ACHN (cell line): ENCODE measurements around the gene CLEC2D.
A peak's percentile ranks its signal among the peaks of the same experiment; 100 is the strongest.
"Not testable (repeated sequence)": the region's sequence is repeated elsewhere in the genome, so short reads cannot be mapped to it uniquely, and the experiment has no call there.

ENCODE experiments used
- DNase-seq: peaks from one replicate; pipeline ENCODE4 v3.0.0-alpha.2; 2015
- in situ Hi-C: cut with HindIII; loops from 2 replicates; pipeline ENCODE4 v1.10.0; 2017; ENCODE audit warnings: low sequenced_read_pairs, low pct_ligation_motif_present, low pct_unique_long_range_greater_than_20kb

CLEC2D gene

DNA sequence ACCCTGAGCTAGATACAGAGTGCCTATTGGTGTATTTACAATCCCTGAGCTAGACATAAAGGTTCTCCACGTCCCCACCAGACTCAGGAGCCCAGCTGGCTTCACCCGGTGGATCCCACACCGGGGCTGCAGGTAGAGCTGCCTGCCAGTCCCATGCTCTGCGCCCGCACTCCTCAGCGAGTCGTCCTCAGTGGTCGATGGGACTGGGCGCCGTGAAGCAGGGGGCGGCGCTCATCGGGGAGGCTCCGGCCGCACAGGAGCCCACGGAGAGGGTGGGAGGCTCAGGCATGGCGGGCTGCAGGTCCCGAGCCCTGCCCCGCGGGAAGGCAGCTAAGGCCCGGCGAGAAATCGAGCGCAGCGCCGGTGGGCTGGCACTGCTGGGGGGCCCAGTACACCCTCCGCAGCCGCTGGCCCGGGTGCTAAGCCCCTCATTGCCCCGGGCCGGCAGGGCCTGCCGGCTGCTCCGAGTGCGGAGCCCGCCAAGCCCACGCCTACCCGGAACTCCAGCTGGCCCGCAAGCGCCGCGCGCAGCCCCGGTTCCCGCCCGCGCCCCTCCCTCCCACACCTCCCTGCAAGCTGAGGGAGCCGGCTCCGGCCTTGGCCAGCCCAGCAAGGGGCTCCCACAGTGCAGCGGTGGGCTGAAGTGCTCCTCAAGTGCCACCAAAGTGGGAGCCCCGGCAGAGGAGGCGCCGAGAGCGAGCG lies 70.0 kb downstream of the CLEC2D start:
- in situ Hi-C loops, result not testable (repeated sequence)
- DNase-seq, result peak; percentile 29

DNA sequence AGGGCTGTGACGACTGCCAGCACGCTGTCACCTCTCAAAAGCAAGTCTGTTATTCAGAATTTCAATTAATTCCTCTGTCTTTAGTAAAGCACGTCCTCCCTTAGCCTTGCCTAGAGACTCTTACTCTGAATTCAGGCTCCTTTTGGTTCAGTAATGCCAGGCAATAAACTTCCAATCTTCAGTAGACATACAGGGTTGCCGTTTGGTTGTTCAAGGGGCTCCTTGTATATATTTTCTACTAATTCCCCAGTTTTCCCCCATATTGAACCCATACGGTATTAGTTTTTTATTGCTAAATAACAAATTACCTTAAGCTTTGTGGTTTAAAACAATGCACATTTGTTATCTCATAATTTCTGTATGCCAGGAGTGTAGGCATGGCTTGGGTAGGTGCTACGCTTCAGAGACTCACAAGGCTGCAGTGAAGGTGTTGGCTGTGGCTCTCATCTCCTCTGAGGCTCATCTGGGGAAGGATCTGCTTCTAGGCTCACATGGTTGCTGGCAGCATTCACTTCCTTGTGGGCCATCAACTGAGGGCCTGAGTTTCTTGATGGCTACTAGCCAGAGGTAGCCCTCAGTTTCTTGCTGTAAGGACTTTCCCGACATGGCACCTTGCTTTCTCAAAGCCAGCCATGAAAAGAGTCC lies 70.7 kb downstream of the CLEC2D start:
- in situ Hi-C loops, result no loop called here

DNA sequence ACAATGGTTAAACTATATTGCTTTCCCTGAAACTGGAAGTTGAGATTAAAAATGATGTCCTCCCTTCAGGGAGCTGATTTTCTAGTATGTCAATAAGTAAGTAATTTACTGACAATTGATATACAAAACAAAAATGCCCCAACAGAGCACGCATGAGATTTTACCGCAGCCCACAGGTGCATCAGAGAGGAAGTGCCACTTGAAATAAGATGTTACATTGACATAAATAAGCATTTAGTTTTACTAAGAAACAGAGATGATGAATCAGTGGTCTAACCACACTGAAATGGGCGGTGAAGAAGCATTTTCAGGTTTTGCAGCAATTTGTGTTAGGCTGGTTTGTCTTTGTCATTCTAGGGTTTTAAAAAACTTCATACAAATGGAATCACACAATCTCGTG lies 72.2 kb downstream of the CLEC2D start:
- no peak for DNase-seq
- in situ Hi-C loops, result no loop called here

More for the DNA sequence above, 70.7 kb downstream of the CLEC2D start:
- no peak for DNase-seq

DNA sequence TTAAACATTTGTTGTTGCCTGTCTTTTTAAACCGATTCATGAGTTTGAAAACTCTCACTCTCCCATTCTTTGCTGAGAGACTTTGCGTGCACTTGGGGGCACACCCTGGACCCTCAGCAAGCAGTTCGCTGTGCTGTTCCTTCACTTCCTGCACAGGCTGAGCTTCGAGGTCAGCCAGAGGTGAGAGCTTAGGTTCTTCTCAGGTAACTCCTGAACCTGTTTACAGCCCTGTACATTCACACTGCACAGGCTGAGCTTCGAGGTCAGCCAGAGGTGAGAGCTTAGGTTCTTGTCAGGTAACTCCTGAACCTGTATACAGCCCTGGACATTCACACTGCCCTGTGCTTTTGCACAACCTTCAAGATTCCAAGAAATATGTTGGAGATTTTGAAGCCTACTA lies 73.1 kb downstream of the CLEC2D start:
- no peak for DNase-seq
- in situ Hi-C loops, result no loop called here

DNA sequence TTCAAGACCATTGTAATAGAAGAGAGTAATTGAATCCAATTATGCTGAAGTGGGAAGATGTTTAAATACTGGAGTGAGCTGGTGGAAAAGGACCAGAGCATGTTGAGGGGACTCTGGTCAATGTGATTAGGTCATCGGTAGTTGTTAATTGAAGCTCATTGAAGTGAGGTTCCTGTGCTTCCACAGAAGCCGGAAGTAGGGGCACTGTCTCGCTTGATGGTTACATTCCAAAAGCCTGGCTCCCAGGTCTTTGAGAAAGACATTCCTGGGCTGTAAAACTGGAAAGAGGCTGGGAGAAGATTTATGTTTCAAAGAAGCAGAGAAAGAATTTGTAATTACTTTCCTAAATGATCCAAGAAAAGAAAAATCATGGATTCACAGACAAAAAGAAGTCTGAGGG lies 75.7 kb downstream of the CLEC2D start:
- in situ Hi-C loops, result no loop called here
- no peak for DNase-seq
